OCI-LY3 (cell line): ENCODE measurements around the gene RBM45.

ENCODE experiments used
- CTCF ChIP-seq: fragments of 200-600, 300-600 bp; sonication (generic); IDR thresholded peaks from 2 replicates; pipeline ENCODE4 v1.5.1; 2014; ENCODE audit warnings: antibody characterized with exemption, low read length, low read depth
- EZH2phosphoT487 ChIP-seq: fragments of 200-600 bp; shearing (Covaris generic); IDR thresholded peaks from 2 replicates; pipeline ENCODE4 v1.6.1; 2018; ENCODE audit warnings: antibody characterized with exemption, mixed run types, low read depth

- TF ChIP-seq CTCF (no peak), EZH2phosphoT487 (no peak)
Observed at GRCh38 chr2:178076130-178076529, 36.1 kb upstream of the RBM45 start.
